Stimulated activated naive CD4-positive, alpha-beta T cell treated with Interleukin-2 at 50 U/mL for 16 hours (primary cell): ENCODE measurements around the gene OCRL.

Experiments
- DNase-seq: peaks from one replicate; lab custom pipeline; 2025; lab: John Stamatoyannopoulos, UW

OCRL gene

GRCh38 chrX:129540068-129540653 lies at the start of gene OCRL:
TSS of gene OCRL (plus strand) at chrX:129540259. CDS start at chrX:129540440, 181 bp downstream.
- peak; percentile 23 for DNase-seq

- DNase-seq = no peak
Measured at GRCh38 chrX:129490330-129490729, 49.7 kb upstream of the OCRL start.

GRCh38 chrX:129493643-129494042 lies 46.4 kb upstream of the OCRL start:
- no peak for DNase-seq

- no peak for DNase-seq
Measured at GRCh38 chrX:129494887-129495286, 45.2 kb upstream of the OCRL start.

GRCh38 chrX:129495900-129496299 lies 44.2 kb upstream of the OCRL start:
- DNase-seq = no peak

- DNase-seq = no peak
Measured at GRCh38 chrX:129496625-129497024, 43.4 kb upstream of the OCRL start.

GRCh38 chrX:129497146-129497843 lies 42.8 kb upstream of the OCRL start:
- no peak for DNase-seq

- no peak for DNase-seq
Measured at GRCh38 chrX:129510331-129510730, 29.7 kb upstream of the OCRL start.

- DNase-seq = no peak
Measured at GRCh38 chrX:129511689-129512088, 28.4 kb upstream of the OCRL start.

GRCh38 chrX:129512409-129512808 lies 27.6 kb upstream of the OCRL start:
- no peak for DNase-seq

- DNase-seq = no peak
Measured at GRCh38 chrX:129516402-129516801, 23.7 kb upstream of the OCRL start.

- no peak for DNase-seq
Measured at GRCh38 chrX:129520151-129520550, 19.9 kb upstream of the OCRL start.

GRCh38 chrX:129522184-129523078 lies 17.6 kb upstream of the OCRL start:
- no peak for DNase-seq

GRCh38 chrX:129523079-129523911 lies 16.8 kb upstream of the OCRL start, which contains the start of gene SMARCA1:
TSS of gene SMARCA1 (minus strand) at chrX:129523490. CDS start at chrX:129523370, 120 bp downstream.
- no peak for DNase-seq

GRCh38 chrX:129524250-129524850 lies 15.7 kb upstream of the OCRL start:
- no peak for DNase-seq

- no peak for DNase-seq
Measured at GRCh38 chrX:129525162-129525561, 14.9 kb upstream of the OCRL start.

GRCh38 chrX:129525896-129526295 lies 14.2 kb upstream of the OCRL start:
- no peak for DNase-seq

GRCh38 chrX:129529685-129530281 lies 10.3 kb upstream of the OCRL start:
- no peak for DNase-seq

GRCh38 chrX:129530410-129530809 lies 9.6 kb upstream of the OCRL start:
- no peak for DNase-seq

GRCh38 chrX:129531132-129531531 lies 8.9 kb upstream of the OCRL start:
- DNase-seq = no peak
